OCI-LY1 (cell line): ENCODE measurements around the gene RAPGEFL1.

Experiments
- H2AFZ ChIP-seq: fragments of 200-600 bp; sonication (generic), shearing (Covaris generic); 2 replicates; pipeline ENCODE4 v1.6.0; 2014; ENCODE audit warnings: antibody characterized with exemption, mild to moderate bottlenecking, low read length
- H3F3A ChIP-seq: fragments of 200-600 bp; sonication (generic), shearing (Covaris generic); 2 replicates; pipeline ENCODE4 v1.6.0; 2014; ENCODE audit warnings: mild to moderate bottlenecking, antibody characterized with exemption, low read length, moderate library complexity; ENCODE audit not compliant: insufficient read depth
- H3K27ac ChIP-seq: fragments of 200-600 bp; sonication (generic); 2 replicates; pipeline ENCODE4 v1.5.1; 2014; ENCODE audit warnings: low read length, mixed run types, mild to moderate bottlenecking, low read depth; ENCODE audit not compliant: poor library complexity, severe bottlenecking
- H3K27me3 ChIP-seq: fragments of 200-600 bp; sonication (generic); 2 replicates; pipeline ENCODE4 v1.6.0; 2014; ENCODE audit warnings: antibody characterized with exemption, mild to moderate bottlenecking, low read length, moderate library complexity; ENCODE audit not compliant: insufficient read depth
- H3K36me3 ChIP-seq: fragments of 200-600 bp; sonication (generic); 2 replicates; pipeline ENCODE4 v1.6.1; 2014; ENCODE audit warnings: mild to moderate bottlenecking, antibody characterized with exemption, low read length, moderate library complexity, mixed read lengths; ENCODE audit not compliant: insufficient read depth
- H3K4me1 ChIP-seq: fragments of 200-600 bp; sonication (generic); 2 replicates; pipeline ENCODE4 v1.5.1; 2014; ENCODE audit warnings: mild to moderate bottlenecking, low read length, moderate library complexity; ENCODE audit not compliant: insufficient read depth, severe bottlenecking
- H3K4me2 ChIP-seq: fragments of 200-600 bp; sonication (generic), shearing (Covaris generic); 2 replicates; pipeline ENCODE4 v1.6.1; 2014; ENCODE audit warnings: low read length
- H3K4me3 ChIP-seq: fragments of 200-600 bp; sonication (generic); 2 replicates; pipeline ENCODE4 v1.5.1; 2014; ENCODE audit warnings: low read length, low read depth, mild to moderate bottlenecking, mixed read lengths; ENCODE audit not compliant: poor library complexity, severe bottlenecking
- H3K79me2 ChIP-seq: fragments of 200-600 bp; shearing (Covaris generic); 2 replicates; pipeline ENCODE4 v1.6.1; 2016; ENCODE audit warnings: mixed run types, low read length, mixed read lengths; ENCODE audit not compliant: insufficient read depth
- H3K9ac ChIP-seq: fragments of 200-600 bp; sonication (generic), shearing (Covaris generic); 2 replicates; pipeline ENCODE4 v1.6.1; 2014; ENCODE audit warnings: mild to moderate bottlenecking, low read length, mixed read lengths
- H3K9me2 ChIP-seq: fragments of 200-600 bp; sonication (generic), shearing (Covaris generic); 2 replicates; pipeline ENCODE4 v1.6.1; 2014; ENCODE audit warnings: low read depth, mild to moderate bottlenecking, low read length, mixed read lengths
- H3K9me3 ChIP-seq: fragments of 200-600 bp; shearing (Covaris generic); 2 replicates; pipeline ENCODE4 v1.6.1; 2014; ENCODE audit warnings: low read length, mixed read lengths
- H4K20me1 ChIP-seq: fragments of 200-600 bp; sonication (generic), shearing (Covaris generic); 2 replicates; pipeline ENCODE4 v1.6.0; 2016; ENCODE audit warnings: mild to moderate bottlenecking, low read length; ENCODE audit not compliant: insufficient read depth
- CTCF ChIP-seq: fragments of 200-600 bp; sonication (generic), shearing (Covaris generic); IDR thresholded peaks from 2 replicates; pipeline ENCODE4 v1.5.1; 2017; ENCODE audit warnings: mild to moderate bottlenecking, antibody characterized with exemption, low read length, moderate library complexity, mixed read lengths
- EZH2 ChIP-seq: fragments of 200-600 bp; sonication (generic), shearing (Covaris generic); IDR thresholded peaks from 2 replicates; pipeline ENCODE4 v1.8.0; 2017; ENCODE audit warnings: borderline replicate concordance, mixed run types, mild to moderate bottlenecking, antibody characterized with exemption, low read length, moderate library complexity, mixed read lengths

RAPGEFL1 gene

GRCh38 chr17:40151414-40151963 lies 25.8 kb upstream of the RAPGEFL1 start:
- no peaks in the 10 kb centered on the region for H3K9me3 ChIP-seq
- no peak overlapping the region for H3K4me2 ChIP-seq
- no peak overlapping the region for H3K9ac ChIP-seq
- H3K9me2 ChIP-seq = no peaks in the 10 kb centered on the region
- H3K27ac ChIP-seq = no peak overlapping the region
- peaks cover 10% of the 10 kb centered on the region; the same call in 1 of the 2 replicates for H3K79me2 ChIP-seq
- H2AFZ ChIP-seq = no peak overlapping the region
- peaks cover 95% of the 10 kb centered on the region for H3K36me3 ChIP-seq
- H3F3A ChIP-seq = no peaks in the 10 kb centered on the region
- no peak for TF ChIP-seq CTCF
- H3K4me1 ChIP-seq = no peaks in the 10 kb centered on the region
- no peaks in the 10 kb centered on the region for H4K20me1 ChIP-seq
- no peak overlapping the region for H3K4me3 ChIP-seq
- H3K27me3 ChIP-seq = no peaks in the 10 kb centered on the region

GRCh38 chr17:40153603-40154236 lies 23.6 kb upstream of the RAPGEFL1 start:
- Histone ChIP-seq H3K4me3 (no peak overlapping the region), H3K4me2 (no peak overlapping the region), H2AFZ (no peak overlapping the region), H3K9ac (no peak overlapping the region), H3K36me3 (peaks cover 80% of the 10 kb centered on the region), H3K27ac (no peak overlapping the region), H3K27me3 (no peaks in the 10 kb centered on the region), H3K79me2 (0 out of 2 replicates have a peak, but pooled peaks cover 4% of the 10 kb centered on the region), H4K20me1 (no peaks in the 10 kb centered on the region), H3F3A (no peaks in the 10 kb centered on the region), H3K9me2 (no peaks in the 10 kb centered on the region), H3K4me1 (no peaks in the 10 kb centered on the region), H3K9me3 (no peaks in the 10 kb centered on the region)
- TF ChIP-seq CTCF = no peak
- no peak for TF ChIP-seq EZH2

GRCh38 chr17:40157973-40158372 lies 19.3 kb upstream of the RAPGEFL1 start:
- H3K9me3 ChIP-seq = no peaks in the 10 kb centered on the region
- no peak overlapping the region for H2AFZ ChIP-seq
- H3F3A ChIP-seq = no peaks in the 10 kb centered on the region
- H3K36me3 ChIP-seq = peaks cover 67% of the 10 kb centered on the region
- H3K27me3 ChIP-seq = no peaks in the 10 kb centered on the region
- H4K20me1 ChIP-seq = no peaks in the 10 kb centered on the region
- no peak overlapping the region for H3K9ac ChIP-seq
- no peaks in the 10 kb centered on the region for H3K4me1 ChIP-seq
- no peaks in the 10 kb centered on the region for H3K9me2 ChIP-seq
- H3K4me3 ChIP-seq = no peak overlapping the region
- H3K4me2 ChIP-seq = no peak overlapping the region
- H3K27ac ChIP-seq = no peak overlapping the region
- H3K79me2 ChIP-seq = 0 out of 2 replicates have a peak, but pooled peaks cover 4% of the 10 kb centered on the region
- no peak for TF ChIP-seq EZH2
- no peak for TF ChIP-seq CTCF
